ENCODE measurements around the gene PRDX3.

DNA sequence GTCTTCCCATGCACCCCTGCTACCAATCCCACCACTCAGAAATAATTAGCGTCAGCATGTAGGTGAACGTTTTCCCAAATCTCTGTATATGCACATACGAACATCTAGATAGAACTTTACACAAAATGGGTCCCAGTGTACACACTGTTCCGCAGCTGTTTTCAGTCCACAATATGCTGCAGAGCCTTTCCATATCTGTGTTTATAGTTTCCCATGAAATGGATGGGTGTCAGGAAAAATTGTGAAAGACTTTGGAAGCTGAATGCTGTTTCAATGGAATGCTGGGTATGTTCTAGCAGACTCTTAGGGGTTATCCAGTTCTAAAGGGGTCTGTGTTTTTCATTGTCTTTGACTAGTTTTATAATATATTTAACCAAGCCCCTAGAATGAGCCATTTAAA lies 42.6 kb upstream of the PRDX3 start:
- no peak for TF ChIP-seq POLR2A (IDR thresholded peaks at IDR 0.05)
- TF ChIP-seq, protein P1, sequence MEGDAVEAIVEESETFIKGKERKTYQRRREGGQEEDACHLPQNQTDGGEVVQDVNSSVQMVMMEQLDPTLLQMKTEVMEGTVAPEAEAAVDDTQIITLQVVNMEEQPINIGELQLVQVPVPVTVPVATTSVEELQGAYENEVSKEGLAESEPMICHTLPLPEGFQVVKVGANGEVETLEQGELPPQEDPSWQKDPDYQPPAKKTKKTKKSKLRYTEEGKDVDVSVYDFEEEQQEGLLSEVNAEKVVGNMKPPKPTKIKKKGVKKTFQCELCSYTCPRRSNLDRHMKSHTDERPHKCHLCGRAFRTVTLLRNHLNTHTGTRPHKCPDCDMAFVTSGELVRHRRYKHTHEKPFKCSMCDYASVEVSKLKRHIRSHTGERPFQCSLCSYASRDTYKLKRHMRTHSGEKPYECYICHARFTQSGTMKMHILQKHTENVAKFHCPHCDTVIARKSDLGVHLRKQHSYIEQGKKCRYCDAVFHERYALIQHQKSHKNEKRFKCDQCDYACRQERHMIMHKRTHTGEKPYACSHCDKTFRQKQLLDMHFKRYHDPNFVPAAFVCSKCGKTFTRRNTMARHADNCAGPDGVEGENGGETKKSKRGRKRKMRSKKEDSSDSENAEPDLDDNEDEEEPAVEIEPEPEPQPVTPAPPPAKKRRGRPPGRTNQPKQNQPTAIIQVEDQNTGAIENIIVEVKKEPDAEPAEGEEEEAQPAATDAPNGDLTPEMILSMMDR (IDR thresholded peaks at IDR 0.05) = no peak

Data from right lobe of liver (tissue), 4 donors.